ENCODE results near the gene ZSCAN5A.
A peak's percentile ranks its signal among the peaks of the same experiment; 100 is the strongest.
"Not testable (repeated sequence)": the region's sequence is repeated elsewhere in the genome, so short reads cannot be mapped to it uniquely, and the experiment has no call there.

The ZSCAN5A gene

GRCh38 chr19:56312787-56313657 lies 1.6 kb downstream of the ZSCAN5A start:
- no peak for TF ChIP-seq CTCF (conservative IDR thresholded peaks at IDR 0.05; ENCODE audit: low read length)
- DNase-seq (ENCODE audit: low read depth): no peak
- H3K4me3 ChIP-seq (ENCODE audit: low read length): no peak overlapping the region

- H3K4me3 ChIP-seq (ENCODE audit: low read length): no peak overlapping the region
- DNase-seq (ENCODE audit: low read depth): no peak
- no peak for TF ChIP-seq CTCF (conservative IDR thresholded peaks at IDR 0.05; ENCODE audit: low read length)
Observed at GRCh38 chr19:56312342-56312741, 2.3 kb downstream of the ZSCAN5A start.

- H3K4me3 ChIP-seq (ENCODE audit: low read length): no peak overlapping the region
- no peak for TF ChIP-seq CTCF (conservative IDR thresholded peaks at IDR 0.05; ENCODE audit: low read length)
- no peak for DNase-seq (ENCODE audit: low read depth)
Observed at GRCh38 chr19:56310462-56310861, 4.2 kb downstream of the ZSCAN5A start.

GRCh38 chr19:56309511-56310185 lies 5.0 kb downstream of the ZSCAN5A start:
- DNase-seq (ENCODE audit: low read depth): peak; percentile 26
- no peak overlapping the region for H3K4me3 ChIP-seq (ENCODE audit: low read length)
- peak; percentile 63 for TF ChIP-seq CTCF (conservative IDR thresholded peaks at IDR 0.05; ENCODE audit: low read length)

- no peak overlapping the region for H3K4me3 ChIP-seq (ENCODE audit: low read length)
- no peak for DNase-seq (ENCODE audit: low read depth)
- TF ChIP-seq CTCF (conservative IDR thresholded peaks at IDR 0.05; ENCODE audit: low read length): no peak
Observed at GRCh38 chr19:56308792-56309191, 5.8 kb downstream of the ZSCAN5A start.

- not testable (repeated sequence) for DNase-seq (ENCODE audit: low read depth); H3K4me3 ChIP-seq (ENCODE audit: low read length)
Observed at GRCh38 chr19:56307062-56307461, 7.6 kb downstream of the ZSCAN5A start.

- TF ChIP-seq CTCF (conservative IDR thresholded peaks at IDR 0.05; ENCODE audit: low read length): no peak
- no peak for DNase-seq (ENCODE audit: low read depth)
- no peak overlapping the region for H3K4me3 ChIP-seq (ENCODE audit: low read length)
Observed at GRCh38 chr19:56306016-56306415, 8.6 kb downstream of the ZSCAN5A start.
